ENCODE results near the gene BABAM2.
"Not testable (repeated sequence)": the region's sequence is repeated elsewhere in the genome, so short reads cannot be mapped to it uniquely, and the experiment has no call there.

BABAM2 gene

DNA sequence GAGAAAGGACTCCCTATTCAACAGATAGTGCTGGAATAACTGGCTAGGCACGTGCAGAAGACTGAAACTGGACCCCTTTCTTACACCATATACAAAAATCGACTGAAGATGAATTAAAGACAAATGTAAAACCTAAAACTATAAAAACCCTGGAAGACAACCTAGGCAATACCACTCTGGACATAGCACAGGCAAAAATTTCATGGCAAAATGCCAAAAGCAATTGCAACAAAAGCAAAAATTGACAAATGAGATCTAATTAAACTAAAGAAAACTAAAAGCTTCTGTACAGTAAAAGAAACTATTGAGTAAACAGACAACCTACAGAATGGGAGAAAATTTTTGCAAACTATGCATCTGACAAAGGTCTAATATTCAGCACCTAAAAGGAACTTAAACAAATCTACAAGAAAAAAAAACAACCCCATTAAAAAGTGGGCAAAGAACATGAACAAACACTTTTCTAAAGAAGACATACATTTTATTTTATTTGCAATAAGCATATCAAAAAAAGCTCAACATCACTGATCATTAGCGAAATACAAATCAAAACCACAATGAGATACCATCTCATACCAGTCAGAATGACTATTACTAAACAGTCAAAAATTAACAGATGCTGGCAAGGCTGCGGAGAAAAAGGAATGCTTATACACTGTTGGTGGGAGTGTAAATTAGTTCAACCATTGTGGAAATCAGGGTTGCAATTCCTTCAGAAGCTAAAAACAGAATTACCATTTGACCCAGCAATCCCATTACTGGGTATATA lies 8.5 kb upstream of the BABAM2 start:
- DNase-seq: not testable (repeated sequence)

DNA sequence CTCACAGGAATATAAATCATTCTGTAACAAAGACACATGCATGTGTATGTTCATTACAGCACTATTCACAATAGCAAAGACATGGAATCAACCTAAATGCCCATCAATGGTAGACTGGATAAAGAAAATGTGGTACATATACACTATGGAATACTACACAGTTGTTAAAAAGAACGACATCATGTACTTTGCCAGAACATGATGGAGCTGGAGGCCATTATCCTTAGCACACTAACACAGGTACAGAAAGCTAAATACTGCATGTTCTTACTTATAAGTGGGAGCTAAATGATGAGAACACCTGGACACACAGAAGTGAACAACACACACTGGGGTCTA lies 8.0 kb upstream of the BABAM2 start:
- DNase-seq: not testable (repeated sequence)

DNA sequence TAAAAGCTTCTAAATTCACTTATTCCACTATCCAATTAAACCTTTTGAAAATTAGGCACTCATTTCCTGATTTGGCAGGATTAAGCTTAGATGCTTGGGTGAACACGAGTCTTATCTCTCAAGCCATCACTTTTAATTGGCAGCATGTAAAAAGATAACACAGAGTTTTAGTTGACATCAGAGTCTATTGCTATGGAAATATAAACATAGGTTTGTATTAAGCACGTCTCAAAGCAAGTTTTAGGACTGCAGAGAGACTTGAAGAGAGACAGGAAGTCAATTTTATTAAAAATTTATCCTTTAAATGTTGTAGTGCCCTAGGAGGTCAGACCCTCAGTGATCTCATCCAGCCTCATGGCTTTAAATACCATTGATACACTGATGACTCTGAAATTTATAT lies 5.9 kb upstream of the BABAM2 start:
- no peak for DNase-seq

DNA sequence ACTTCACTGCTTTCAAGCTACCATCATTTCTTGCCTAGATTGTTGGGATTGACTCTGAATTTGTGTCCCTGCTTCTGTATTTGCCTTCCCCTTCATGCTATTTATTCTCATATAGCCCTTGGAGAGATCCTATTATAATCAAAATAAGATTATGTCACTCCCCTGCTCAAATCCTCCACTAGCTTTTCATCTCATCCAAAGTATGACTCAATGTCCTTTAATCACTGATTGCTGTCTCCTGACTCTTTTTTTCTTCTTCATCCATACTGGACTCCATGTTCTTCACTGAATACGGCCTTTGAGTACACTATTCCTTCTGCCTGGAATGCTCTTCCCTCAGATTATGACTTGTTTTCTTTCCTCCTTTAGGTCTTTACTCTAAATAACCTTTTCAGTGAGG lies 5.3 kb upstream of the BABAM2 start:
- no peak for DNase-seq

DNA sequence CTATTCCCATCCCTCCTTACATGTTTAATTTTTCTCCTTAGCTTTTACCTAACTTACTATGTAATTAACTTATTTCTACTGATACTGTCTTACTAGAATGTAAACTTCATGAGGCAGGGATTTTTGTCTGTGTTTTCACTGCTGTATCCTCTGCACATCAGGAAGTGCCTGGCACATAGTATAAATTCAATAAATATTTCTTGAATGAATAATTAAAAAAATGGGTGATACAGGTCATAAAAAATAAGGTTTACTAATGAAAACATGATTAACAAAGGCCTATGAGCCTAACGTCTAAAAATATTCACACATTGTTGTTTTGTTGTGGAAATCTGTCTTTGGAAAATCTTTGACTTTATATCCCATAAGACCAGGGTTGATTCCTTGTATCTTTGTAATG lies 4.9 kb upstream of the BABAM2 start:
- no peak for DNase-seq

DNA sequence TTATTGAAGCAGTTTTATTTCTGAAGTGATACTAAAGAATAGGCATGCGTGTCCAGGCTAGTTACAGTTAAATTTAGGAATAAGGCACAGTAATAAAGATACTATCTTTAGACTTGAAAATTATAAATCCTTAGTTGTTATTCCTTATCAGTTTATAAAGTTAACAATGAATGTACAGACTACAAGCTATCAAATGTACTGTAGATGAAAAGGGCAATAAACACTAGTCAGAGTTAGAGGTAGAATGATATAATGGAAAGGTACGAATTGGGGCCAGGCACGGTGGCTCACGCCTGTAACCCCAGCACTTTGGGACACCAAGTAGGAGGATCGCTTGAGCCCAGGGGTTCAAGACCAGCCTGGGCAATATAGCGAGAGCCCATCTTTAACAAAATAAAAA lies 4.2 kb upstream of the BABAM2 start:
- DNase-seq: no peak

DNA sequence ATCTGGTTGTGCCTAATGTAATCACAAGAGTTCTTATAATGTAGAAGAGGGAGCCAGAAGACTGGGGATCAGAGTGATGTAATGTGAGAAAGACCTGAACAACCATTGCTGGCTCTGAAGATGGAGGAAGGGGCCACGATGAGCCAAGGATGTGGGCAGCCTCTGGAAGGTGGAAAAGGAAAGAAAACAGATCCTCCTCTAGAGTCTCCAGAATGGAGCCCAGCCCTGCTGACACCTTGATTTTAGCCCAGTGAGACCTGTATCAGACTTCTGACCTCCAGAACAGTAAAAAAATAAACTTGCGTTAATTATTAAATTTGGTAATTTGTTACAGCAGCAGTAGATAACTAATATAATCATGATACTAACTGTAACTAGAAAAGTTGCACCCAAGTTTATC lies 3.4 kb upstream of the BABAM2 start:
- DNase-seq: no peak

DNA sequence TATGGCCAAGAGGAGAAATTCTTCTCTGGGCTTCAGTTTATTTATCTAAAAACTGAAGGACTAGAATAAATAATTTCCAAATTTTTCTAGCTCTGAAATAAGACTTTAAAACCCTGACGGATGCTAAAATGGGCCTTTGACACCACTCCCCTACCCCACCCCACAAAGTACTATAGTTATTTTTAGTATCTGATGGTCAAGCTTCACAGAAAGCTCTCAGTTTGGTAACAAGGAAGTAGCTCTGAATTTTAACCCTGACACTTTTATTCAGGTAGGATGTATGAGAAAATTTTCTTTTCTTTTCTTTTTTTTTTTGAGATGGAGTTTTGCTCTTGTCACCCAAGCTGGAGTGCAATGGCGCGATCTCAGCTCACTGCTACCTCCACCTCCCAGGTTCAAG lies 2.7 kb upstream of the BABAM2 start:
- DNase-seq: no peak

DNA sequence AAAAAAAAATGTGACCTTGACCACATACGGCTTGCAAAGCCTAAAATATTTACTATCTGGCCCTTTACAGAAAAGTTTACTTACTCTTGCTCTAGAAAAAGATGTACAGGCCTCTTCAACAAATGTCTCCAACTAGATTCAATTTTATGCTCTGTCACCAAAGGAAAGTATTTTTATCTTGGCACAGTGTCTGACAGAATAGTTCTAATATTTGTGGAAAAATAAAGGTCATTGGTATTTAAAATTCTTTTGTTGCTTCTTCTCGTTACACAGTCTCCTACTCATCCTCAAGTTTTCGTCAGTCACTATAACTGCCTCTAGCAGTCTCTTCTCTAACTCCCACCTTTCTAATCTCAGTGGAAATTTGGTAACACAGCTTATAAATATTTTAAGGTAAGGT lies 1.7 kb upstream of the BABAM2 start:
- DNase-seq: no peak

DNA sequence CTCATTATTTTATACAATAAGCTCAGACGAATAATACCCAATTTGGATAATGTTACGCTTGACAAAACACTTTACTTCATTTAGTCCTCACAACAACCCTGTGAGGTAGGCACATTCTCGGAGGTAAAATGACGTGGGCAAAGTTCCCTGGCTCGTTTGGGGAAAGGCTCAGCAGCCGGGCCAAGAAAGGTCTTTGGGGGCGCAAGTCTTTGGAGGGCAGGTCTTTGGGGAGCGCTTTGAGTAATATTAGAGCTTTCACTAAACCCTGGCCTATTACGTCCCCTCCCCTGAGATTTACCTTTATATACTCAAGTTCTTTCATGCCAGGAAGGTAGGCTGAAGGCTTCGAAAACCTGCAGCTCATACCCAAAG lies 769 bp upstream of the BABAM2 start:
- no peak for DNase-seq

DNA sequence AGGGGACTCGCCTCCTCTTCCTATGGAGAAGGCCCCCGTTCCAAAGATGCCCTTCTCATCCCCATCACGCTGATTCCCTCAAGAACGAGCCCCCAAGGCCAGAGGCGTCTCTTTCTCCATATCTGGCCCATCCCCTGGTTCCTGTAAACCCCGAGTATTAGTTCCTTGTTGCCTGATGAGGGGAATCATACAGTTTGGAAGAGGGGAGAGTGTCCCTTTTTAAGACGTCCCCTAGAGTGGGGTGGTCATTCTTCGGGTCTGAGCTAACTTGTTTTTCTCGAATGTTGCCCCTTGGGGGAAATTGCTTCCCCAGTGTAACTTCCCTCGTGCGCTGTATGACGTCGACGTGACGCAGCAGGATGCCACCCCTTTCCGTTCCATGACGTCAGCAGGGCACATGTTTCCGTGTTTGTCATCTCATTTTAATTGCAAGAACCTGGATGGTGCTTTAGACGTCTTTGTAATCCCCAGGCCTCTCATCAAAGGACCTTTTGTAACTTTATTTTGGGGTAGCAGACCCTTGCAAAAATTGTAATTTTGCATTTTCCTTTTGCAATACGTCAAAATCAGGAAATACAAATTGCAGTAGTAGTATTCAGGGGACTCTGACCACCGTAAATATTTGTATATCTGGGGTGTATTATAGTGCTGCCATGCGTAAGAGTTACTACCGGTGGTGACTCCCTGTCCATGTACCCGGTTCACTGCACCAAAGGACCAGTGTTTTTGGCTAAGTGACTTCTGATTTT lies 569 bp downstream of the BABAM2 start:
- DNase-seq: peak; percentile 95

DNA sequence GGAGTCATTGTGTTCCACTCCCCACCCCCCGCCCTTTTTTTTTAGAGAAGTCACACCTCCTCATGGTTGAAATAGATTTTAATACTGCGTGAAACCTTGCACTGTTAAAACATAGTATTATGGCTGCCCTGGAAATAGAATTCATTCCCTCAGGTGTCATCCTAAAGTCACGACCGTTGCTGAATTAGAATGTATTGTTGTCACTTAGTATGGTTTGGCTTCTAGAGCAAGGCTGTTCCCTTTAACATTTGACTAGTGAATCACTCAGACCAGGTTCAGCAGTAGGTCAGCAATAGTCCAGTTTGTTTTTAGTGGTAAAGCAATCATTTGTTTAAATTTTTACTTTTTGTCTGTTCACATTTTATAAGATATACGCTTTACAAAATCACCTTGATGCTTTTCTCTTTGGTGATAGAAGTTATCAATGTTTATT lies 1.2 kb downstream of the BABAM2 start:
- DNase-seq: no peak

DNA sequence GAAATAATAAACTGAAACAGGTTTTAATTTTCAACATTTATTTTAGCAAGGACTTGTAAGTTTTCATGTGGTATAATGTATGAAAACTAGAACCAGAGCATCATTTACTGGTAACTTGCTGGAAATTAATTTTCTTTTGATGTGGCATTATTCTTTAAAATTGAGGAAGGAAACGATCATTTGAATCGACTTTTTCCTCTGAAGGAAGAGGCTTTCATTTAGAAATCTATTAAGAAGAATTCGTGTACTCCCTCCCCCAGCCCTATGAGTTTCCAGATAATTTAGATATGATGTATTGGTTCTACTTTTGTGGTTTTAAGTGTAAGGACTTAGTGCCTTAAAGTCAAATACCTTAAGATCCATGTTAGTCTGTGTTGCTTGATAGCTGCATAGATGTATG lies 2.5 kb downstream of the BABAM2 start:
- DNase-seq: peak; percentile 76

DNA sequence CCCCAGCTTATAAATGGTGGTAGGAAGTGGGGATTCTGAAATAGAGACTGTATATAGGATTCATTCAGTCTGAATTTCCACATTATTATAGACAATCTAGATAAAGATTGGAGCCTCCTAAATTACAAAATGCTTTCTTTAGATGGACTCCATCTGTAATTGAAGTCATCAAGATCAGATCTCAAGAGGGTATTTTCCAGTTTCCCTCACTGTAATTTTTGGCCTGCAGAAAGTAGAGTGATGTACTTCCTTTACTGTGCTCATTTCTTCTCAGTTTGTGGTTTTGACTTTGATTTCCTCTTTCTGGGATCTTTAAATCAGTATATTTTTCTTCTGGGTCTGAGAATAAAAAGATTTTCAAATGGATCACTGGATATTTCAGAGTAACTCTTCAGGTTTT lies 7.2 kb downstream of the BABAM2 start:
- peak; percentile 41 for DNase-seq

DNA sequence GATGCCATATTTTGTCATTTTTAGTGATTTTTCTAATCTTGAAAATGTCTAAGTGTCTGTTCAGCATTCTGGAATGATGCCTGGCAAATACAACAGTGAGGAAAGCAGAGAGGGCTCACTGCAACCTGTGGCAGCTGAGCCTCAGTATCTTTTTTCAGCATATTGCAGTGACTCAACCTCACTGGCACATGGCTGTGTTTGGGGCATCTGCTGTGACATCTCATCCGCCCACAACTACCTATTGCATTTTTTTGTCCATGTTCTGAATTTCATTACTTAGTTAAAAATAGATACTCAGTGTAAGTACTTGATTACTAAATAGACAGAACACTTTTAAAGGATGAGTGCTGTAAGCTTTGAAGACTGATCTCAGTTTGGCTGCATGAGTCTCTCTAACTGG lies 10.7 kb downstream of the BABAM2 start:
- no peak for DNase-seq

DNA sequence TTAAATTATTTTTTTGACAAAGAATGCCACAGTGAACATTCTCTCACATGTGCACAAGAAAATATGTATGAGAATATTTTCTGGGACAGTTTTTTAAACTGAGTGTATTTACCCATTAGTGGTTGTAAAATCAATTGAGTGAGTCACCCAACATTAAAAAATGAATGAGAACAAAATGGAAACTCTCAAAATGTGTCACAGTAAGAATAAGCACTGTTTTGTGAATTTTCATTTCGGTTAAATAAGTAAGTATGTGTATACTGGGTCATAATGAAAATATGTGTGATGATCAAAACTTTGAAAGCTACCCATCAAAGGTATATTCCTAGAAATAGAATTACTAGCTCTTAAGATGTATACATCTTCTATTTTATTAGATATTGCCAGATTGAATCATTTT lies 11.6 kb downstream of the BABAM2 start:
- DNase-seq: no peak

DNA sequence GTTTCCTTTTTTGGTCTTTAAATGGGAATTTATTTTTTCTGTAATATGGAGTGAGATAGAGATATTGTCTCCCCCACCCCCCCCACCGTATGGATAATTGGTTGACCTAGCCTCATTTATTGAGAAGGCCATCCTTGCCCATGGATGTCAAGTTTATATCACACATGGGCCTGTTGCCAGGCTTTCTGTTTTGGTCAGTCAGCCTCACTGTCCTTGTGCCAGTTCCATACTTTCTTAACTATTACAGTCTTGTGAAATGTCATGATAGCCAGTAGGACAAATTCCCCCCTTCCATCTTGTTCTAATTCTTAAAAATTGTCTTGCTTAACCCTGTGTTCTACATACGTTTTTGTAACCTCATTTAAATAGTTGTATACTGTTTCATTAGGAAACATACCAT lies 12.5 kb downstream of the BABAM2 start:
- DNase-seq: no peak

DNA sequence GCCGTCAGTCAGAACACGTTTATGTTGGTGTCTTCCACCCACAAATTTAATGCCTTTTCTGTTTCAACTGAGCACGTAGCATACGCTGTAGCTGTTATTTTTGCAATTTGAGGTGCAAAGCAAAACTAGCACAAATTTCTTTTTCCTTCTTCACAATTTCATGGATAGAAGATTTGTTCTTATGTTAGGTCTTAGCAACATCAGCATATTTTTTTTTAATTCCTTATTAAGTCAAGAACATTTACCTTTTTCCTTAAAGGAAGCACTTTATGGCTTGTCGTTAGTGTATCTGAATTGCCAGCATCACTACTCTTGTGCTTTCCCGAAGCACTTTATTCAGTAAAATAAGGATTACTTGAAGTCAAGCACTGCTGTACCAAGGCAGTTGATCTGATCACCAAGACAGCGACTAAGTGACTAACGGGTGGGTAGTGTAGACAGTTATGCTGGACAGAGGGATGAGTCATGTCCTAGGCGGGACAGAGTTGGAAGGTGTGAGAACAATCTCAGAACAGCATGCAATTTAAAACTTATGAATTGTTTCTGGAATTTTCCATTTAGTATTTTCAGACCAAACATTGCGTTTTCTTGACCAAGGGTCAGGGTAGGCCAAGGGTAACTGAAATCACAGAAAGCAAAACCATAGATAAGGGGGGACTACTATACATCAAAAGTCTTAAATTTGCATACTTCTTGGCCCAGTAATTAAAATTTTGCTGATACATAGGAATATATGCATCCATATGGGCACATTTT lies 13.3 kb downstream of the BABAM2 start:
- DNase-seq: no peak

DNA sequence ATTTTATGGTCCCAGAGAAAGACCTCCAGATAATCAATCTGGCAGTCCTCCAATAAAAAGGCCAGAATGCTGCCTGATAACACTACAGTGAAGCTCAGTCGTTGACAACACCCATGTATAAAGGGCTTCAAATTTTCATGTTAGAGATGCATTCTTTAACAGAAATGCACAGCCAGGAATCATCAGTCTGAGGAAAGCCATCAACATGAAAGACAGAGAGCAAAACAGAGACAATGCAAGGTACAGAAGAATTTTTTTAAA lies 13.8 kb downstream of the BABAM2 start:
- DNase-seq: no peak

DNA sequence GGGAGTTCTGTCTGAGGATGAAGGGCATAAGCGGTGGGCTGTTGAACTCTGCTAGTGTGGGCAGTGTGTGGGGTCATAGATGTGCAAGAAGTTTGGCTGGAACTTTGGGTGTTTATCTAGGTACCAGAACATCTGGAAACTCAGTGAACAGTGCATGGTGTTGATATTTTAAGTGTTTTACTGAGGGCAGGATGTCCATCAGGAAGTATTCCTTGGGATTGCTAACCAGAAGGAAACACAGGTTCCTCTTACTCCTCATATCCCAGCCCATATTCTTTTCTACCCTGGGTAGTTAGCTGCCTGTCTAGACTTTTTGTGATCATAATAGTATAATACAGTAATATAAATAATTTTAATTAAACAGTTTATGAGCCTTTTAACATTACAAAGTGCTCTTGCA lies 15.5 kb downstream of the BABAM2 start:
- no peak for DNase-seq

DNA sequence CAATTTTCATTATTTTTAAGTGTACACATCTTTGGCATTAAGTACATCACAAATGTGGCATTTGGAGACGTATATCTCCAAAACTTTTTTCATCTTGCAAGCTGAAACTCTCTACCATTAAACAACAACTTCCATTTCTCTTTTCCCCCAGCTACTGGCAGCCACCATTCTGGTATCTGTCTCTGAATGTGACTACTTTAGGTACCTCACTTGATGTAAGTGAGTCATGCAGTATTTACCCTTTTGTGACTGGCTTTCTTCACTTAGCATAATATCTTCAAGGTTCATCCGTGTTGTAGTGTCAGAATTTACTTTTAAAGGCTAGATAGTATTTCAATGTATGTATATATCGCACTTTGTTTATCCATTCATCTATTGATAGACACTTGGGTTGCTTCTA lies 17.0 kb downstream of the BABAM2 start:
- no peak for DNase-seq

DNA sequence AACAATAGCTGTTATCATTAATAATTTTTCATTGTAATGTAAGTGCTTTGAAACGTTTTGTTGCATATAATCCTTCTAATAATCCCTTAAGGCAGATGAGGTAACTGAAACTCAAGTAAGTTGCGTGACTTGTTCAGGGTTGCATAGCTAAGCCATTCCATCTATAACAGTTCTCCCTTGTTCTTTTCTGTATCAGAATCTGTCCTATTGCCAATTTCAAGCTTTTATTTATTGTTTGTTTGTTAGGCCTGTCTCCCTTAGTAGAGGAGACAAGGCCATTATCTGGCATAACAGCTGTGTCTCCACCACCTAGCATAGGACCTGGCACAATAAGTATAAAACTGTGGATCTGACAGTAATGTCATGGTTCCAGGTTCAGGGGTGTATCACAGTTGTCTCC lies 19.4 kb downstream of the BABAM2 start:
- no peak for DNase-seq

DNA sequence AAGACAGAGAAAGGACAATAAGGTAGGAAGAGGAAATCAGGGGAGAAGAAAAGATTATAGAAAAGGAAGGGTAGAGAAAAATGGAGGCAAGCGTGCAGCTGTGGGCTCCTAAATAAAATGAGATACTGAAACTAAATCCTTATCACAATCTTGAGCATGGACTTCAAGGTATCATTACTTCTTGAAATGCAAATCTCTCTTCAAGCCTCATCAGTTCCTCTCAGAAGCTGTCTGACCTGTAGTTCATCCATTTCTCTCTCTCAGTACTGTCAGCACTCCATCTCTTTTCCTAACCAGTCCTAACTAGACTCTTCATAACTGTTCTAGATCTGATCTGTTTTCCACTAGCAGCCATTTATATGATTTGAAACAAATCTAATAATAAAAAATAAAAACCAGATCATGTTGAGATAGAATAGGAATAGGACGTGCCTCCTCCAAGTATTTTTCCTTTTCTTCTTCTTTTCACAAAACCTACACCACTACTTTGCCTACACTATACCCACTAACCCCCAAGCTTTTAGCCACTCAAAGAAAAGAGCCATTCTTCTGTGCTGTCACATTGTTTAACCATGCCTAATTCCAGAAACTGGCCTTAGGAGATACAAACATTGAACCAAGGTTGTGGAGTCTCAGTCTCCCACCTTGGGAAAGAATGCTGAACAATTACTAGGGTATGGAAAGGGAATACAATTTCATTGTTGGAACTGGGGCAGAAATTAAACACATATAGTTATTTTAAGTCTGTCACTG lies 21.1 kb downstream of the BABAM2 start:
- DNase-seq: no peak

DNA sequence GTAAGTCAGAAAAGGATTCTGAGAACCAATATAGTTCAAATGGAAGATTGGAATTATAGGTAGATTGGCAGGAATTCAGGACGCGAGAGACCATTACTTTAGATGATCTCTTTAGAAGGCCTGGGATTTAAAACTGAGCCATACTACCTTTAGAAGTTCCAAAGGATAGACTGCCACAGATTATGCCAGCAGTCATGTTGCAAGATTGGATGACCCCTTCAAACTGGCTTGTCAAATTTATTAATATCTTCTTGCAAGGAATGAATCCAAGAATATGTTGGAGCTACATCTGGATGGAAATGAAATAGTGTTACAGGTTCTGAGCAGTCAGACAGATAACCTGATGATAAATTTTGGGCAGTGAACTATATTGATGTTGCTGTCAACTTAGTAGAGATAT lies 22.0 kb downstream of the BABAM2 start:
- DNase-seq: no peak
